Fibroblast of skin of right quadriceps (primary cell): ENCODE measurements around the gene PDHA2.
"Not testable (repeated sequence)": the region's sequence is repeated elsewhere in the genome, so short reads cannot be mapped to it uniquely, and the experiment has no call there.

Experiments
- DNase-seq: peaks from one replicate; pipeline ENCODE4 v3.0.0-alpha.2; 2013

PDHA2 gene

GRCh38 chr4:95839891-95840290 lies at the start of gene PDHA2:
TSS of gene PDHA2 (plus strand) at chr4:95840093. CDS start at chr4:95840151, 58 bp downstream.
- DNase-seq = no peak

GRCh38 chr4:95798003-95798402 lies 41.9 kb upstream of the PDHA2 start:
- DNase-seq = no peak

GRCh38 chr4:95798727-95799126 lies 41.2 kb upstream of the PDHA2 start:
- DNase-seq = no peak

- no peak for DNase-seq
Measured at GRCh38 chr4:95821867-95822266, 18.0 kb upstream of the PDHA2 start.

GRCh38 chr4:95825546-95825945 lies 14.3 kb upstream of the PDHA2 start:
- DNase-seq = no peak

- DNase-seq = no peak
Measured at GRCh38 chr4:95830651-95831050, 9.2 kb upstream of the PDHA2 start.

- DNase-seq = no peak
Measured at GRCh38 chr4:95831166-95831565, 8.7 kb upstream of the PDHA2 start.

- DNase-seq = no peak
Measured at GRCh38 chr4:95833711-95834194, 6.1 kb upstream of the PDHA2 start.

- no peak for DNase-seq
Measured at GRCh38 chr4:95835672-95836071, 4.2 kb upstream of the PDHA2 start.

GRCh38 chr4:95838192-95838591 lies 1.7 kb upstream of the PDHA2 start:
- no peak for DNase-seq

GRCh38 chr4:95847908-95848460 lies 8.1 kb downstream of the PDHA2 start:
- no peak for DNase-seq

GRCh38 chr4:95850161-95850560 lies 10.3 kb downstream of the PDHA2 start:
- DNase-seq = no peak

GRCh38 chr4:95857761-95858160 lies 17.9 kb downstream of the PDHA2 start:
- no peak for DNase-seq

- no peak for DNase-seq
Measured at GRCh38 chr4:95867919-95868318, 28.0 kb downstream of the PDHA2 start.

GRCh38 chr4:95869414-95869813 lies 29.5 kb downstream of the PDHA2 start:
- DNase-seq = not testable (repeated sequence)

GRCh38 chr4:95869961-95870500 lies 30.1 kb downstream of the PDHA2 start:
- DNase-seq = no peak

- DNase-seq = no peak
Measured at GRCh38 chr4:95877636-95878035, 37.7 kb downstream of the PDHA2 start.

- DNase-seq = no peak
Measured at GRCh38 chr4:95887551-95887950, 47.7 kb downstream of the PDHA2 start.

- no peak for DNase-seq
Measured at GRCh38 chr4:95889662-95890061, 49.8 kb downstream of the PDHA2 start.
